Measurements from ENCODE around the gene GRIN2A.
A peak's percentile ranks its signal among the peaks of the same experiment; 100 is the strongest.

Gene GRIN2A

DNA sequence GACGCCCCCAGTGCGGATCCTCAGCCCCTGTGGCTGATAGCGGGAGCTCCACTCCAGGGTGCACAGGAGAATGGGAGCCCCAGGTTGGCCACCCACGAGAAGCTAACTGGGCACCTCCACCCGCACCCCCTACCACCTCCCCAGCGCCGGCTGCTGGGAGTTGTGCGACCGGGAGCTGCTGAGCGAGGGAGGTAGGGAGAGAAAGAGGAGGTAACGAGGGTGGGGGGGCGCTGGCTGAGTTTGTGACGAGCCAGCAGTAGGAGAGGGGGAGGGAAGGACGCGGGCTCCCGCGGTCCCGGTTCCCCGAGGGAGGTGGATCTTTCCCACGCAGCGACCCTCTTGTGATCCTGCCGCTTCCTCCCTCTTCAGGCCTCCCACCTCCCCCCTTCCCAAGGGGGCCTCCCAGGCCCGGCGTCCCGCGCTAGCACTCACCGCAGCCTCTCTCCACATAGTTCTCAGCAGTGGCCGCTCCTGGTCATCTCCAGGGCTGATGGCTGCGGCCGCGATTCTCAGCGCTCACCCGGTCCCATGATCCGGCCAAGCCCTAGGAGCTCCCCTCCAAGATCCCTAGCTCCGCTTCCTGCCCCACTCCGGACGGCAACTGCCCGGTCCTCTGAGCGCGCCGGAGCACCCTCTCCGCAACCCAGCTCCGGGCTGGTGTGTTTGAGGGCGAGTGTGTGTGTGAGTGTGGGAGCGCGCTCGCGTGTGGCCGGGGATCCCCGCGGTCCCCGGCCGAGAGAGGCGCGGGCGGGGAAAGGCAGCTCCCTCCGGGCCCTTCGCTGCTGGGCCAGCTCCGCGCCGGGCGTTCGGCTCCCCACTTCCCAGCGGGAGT, at the start of gene GRIN2A:
GRIN2A (minus strand) TSS at position 207 of the 832 bp plus-strand sequence. CDS start 2,017 bp downstream, outside the sequence.
- peak; percentile 48 for DNase-seq

DNA sequence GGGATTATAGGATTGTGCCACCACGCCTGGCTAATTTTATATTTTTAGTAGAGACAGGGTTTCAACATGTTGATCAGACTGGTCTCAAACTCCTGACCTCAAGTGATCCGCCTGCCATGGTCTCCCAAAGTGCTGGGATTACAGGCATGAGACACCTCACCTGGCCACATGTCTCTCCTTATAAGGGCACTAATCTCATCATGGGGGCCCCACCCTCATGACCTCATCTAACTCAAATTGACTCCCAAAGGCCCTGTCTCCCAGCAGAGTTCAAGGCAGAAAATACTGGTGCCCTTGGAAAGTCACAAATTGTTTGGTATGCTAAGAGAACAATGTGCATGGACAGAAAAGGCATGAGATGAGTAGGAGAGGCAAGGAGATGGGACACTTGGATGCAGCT, 49.3 kb upstream of the GRIN2A start:
- DNase-seq: no peak

DNA sequence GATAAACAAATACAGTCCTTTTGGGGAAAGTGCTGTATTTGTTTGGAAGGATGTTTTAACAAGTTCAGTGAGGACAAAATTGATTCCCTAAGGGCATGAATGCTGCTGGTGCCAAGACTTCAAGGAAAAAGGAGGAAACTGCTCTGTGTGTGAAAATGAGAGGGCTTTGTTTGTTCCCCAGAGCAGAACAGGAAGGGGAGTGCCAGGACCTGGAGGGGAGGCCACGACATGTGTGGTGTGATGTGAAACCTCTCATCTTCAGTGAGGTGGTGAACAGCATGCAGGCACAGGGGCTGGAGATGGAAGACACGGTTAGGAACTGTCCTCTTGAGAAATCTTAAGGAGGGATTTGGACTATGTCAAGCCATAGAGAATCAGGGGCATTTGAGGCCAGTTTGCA, 46.6 kb upstream of the GRIN2A start:
- DNase-seq: no peak

DNA sequence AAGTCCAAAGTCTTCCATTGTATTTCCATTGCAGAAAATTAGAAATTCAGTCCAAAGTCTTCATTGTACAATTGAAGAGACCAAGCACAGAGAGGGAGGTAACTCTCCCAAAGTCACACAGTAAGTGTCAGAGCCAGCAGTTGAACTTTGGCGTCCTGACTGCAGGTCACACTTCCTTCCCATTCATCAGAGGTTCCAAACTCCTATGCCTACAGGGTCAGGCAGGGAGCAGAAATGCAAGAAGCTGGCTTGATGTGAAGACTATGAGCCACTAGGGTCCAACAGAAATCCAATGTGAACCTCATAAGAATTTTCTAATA, 44.7 kb upstream of the GRIN2A start:
- no peak for DNase-seq

DNA sequence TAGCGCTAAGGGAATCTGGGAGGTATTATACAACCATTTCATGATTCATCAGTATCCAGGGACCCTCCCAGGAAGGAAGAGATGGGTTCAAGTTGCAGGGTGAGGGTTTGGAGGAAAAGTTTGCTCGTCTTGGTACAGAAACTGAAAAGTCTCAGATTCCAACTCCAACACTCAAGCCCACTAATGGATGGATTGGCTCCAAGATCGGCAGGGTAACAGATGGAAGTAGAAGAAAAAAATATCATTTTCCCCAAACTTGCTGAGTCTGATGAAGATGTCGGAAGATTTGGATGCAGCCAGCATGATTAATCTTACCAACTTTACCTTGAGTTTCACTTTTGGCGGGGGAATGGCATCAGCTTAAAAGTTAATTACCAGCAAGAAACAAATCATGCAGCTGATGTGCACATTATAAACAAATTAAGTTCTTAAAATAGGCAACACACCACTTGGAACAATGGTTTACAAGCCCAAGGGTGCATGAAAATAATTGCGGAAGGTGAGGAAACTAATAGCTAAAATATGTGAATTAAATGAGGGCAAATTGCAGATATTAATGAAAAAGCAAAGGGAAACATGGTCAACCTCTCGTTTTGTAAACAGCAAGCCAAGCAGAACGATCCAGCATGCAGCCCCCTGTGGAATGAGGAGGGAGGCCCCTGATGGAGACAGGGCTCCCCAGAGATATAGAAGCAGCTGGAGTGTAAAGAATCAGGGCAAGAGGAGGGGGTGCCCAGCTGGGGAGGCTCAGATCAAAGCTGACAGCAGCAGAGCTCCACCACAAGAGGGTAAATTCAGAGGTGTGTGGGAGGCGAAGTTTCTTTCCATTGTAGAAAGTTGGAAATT, 44.1 kb upstream of the GRIN2A start:
- DNase-seq: no peak

DNA sequence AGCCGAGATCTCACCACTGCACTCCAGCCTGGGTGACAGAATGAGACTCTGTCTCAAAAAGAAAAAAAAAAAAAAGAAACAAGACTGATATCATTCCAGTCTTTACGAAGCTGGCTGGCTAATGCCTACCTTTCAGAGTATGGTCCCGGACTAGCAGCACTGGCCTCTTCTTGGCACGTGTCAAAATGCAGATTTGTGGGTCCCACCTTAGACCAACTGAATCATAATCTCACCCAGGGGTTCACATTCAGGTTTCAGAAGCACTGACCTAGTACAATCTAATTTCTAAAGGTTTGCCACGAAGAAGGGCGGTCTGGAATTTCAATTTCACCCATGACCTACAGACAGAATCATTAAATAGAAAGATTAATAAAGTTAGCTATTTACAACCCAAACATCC, 43.4 kb upstream of the GRIN2A start:
- no peak for DNase-seq

DNA sequence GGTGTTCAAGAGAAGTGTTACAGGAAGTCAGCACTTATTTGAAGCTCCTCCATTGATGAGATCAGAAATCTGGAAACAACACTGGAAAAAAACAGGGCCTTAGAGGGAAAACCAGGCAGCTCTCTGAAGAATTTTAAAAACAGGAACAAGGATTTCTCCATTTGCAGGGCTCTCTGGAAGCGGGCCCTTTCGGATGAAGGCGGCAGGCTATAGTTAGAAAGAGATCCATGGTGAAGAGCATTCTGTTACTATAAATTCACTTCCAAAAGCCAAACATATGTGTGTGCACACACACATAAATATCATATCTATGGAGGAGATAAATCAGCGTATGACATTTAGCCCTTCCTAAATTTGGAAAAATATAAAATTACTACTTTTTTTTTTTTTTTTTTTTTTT, 42.6 kb upstream of the GRIN2A start:
- DNase-seq: no peak

DNA sequence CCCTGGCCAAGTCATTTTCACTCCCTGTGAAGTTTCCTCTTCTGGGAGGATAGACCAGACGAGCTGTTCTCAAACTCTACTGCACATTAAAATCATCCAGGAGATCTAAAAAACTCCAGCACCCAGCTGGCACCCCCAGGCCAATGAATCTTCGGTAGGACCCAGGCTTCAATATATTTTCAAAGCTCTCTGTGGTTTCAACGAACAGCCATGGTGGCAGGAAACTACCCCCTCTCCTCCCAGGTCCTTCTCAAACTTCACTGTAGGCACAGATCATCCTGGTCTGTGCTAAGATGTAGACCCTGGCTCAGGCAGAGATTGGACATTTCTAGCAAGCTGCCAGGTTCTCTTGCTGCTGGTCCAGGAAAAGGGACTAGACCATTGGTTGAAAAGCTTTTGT, 38.7 kb upstream of the GRIN2A start:
- DNase-seq: no peak

DNA sequence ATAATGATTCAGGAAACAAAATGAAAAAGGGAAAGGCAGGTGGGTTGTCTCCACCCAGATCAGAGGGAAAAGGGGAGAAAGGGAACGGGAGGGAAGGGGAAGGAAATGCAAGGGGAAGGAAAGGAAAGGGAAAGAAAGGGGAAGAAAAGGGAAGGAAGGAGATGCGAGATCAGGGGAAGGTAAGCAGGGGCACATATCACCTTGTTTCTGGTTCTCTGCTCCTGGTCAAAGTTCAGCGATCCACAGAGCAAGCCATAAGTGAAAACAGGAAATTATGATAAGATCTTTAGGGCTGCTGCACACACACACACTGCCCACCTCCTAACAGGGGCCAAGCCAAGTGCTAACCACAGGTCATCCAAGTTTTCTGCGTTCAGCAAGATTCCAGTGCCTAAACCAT, 37.5 kb upstream of the GRIN2A start:
- DNase-seq: no peak

DNA sequence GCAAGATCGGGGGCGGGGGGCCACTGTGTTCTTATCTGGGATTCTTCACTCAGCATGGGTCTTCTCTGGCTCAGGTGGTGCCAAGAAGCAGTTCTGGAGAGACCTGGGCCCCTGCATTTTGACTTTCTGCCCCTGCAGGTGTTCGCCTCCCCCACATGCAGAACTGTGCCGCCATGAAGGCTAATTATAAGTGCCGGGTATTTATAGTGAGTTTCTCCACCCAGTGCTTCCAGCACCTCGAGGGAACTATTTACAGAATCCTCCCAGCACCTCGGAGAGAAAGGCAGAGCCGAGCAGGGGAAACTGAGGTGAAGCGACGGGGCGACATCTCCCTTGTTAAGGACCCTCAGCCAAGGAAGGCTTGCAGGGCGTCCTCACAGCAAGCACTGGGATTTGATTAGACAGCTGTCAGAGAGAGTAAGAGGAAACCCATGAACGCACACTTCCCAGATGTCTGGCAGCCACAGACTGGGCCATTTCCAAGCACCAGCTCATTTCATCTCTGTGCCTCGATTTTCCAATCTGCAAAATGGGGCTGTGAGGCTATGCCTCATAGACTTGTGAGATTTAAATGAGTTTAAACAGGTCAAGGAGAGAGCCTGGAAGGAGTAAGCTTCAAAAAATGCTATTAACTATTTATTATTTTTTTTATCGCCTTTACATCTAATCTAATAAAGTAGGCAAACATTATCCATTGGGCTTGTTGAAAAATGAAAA, 36.4 kb upstream of the GRIN2A start:
- no peak for DNase-seq

DNA sequence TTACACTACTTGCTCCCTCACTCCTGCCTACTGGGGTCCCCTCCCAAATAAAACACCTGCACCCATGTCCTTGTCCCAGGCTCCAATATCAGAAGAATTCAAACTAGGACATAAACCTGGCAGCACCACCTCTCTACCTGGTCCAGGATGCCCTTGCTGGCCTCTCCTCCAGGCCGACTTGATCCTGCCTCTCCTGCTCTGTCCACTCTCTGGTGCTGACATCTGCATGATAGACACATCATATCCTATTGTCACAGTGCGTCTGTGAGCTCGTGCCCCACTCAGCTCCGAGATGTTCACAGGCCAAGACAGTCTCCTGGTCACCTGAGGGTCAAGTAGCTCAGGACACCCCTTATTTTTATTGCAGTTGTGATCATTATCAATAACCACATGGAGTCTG, 31.5 kb upstream of the GRIN2A start:
- DNase-seq: no peak

DNA sequence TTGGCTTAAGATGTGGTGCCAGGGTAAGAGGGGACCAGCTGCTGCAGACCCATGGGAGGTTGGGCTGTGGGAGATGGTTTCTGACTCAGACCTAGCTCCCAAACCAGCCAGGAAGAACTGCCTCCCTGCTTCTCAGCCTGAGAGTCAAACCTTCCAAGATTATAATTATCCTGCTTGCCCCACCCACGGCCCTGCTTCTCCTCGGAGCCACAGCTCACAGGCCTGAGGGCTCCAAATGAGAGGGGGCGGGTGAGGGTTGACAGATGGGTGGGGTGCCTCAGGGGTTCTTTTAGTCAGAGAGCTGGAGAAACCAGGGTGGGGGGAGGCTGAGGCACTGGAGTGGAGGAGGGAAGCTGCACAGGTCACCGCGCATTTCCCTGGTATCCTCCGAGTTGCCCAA, 28.7 kb upstream of the GRIN2A start:
- no peak for DNase-seq

DNA sequence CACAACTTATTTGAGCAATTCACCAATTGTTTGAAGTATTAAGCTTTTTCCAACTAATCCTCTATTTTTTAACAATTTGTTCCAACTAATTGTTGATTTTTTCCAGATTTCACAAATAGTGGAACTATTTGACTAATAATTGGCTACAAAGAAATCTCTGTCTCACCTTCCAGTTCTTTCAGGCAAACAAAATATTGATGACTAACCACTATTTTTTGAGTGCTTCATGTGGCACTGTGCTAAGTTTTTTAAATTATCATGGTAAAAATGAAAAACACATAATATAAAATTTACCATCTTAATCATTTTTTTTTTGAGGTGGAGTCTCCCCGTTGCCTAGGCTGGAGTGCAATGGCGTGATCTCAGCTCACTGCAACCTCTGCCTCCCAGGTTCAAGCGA, 24.6 kb upstream of the GRIN2A start:
- DNase-seq: no peak

DNA sequence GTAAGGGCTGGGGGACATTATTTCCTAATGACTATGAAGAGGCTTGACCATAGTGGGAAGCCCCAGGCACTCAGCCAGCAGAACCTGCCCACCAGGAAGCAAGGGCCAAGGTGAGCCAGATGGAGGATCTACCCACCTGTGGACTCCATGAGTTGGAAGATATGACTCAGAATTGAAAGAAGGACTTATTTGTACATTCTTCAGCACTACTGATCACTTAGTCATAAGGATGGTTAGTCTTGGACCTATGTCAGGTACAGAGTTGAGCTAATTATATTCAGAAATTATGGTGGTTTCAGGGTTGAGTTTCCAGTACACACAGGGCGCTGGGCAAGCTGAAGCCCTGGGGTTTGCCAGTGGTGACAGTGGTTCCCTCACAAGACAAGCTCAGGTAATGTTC, 24.0 kb upstream of the GRIN2A start:
- no peak for DNase-seq

DNA sequence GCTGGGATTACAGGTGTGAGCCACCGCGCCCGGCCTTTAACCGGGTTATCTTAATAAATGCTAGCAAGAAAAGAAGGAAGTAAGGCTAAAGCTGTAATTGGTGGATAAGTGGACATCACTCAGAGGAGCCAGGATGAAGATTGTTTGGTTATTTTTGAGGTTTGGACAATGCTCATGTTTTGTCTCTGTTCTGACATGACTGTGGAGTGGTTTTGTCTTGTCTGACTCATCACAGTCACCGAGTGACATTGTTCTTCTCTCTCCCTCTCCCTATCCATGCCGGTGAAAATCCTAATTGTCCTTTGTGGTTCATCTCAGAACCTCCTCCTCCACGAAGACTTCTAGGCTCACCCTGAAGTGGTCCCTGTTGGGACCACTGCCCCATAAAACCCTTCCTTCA, 23.5 kb upstream of the GRIN2A start:
- DNase-seq: no peak

DNA sequence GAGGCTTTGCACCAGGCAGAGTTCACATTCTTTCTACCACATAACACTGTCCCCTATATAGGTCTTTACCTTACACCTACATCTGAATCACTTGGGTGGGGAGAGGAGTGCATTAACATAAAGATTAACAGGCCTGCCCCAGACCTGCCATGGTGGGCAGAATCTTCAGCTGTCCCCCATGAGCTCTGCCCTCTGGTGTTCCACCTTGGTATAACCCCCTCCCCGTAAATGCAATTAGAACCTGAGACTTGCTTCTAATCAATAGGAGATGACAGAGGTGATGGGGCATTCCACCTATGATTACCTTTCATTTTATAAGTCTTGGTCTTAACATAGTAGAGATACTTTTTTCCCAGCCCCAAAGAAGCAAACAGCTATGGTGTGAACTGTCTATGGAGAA, 20.4 kb upstream of the GRIN2A start:
- no peak for DNase-seq

DNA sequence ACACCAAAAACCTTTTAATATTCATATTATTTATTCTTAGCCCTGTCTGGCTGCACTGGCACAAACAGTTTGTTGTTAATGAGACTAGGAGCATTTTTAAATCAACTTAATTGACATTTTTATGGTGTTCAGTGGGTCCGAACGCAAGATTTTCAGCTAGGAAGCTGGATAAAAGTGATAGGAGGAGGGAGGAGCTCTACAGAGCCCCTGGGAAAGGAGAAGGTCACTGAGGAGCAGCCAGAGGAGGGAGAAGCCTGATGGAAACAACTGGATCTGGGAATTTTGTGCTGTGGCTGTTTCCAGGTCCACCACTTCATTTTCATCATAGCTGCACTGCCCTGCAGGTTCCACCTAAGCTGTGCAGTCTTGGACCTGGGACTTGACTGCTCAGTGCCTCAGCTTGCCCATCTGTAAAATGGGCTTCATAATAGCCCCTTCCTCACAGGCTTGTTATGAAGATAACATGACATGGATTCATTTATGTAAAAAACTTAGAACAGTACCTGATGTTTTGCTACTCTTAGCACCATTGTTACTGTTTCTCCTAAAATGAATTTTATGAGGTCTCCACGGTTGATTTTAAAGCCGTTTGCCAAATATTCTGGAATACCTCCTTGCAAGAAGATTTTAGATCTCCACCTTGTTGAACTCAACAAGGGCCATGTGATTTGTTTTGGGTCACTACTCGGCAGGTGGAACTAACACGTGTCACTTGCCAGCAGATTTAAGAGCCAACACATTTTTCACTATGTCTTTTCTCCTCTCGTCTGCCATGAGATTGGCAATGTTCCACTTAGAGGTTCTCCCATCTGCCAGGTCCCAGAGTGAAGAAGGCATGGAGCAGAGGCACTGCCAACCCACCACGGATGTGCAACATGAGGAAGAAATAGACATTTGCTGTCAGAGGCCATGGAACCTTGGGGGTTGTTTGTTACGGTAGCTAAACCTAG, 18.7 kb upstream of the GRIN2A start:
- no peak for DNase-seq

DNA sequence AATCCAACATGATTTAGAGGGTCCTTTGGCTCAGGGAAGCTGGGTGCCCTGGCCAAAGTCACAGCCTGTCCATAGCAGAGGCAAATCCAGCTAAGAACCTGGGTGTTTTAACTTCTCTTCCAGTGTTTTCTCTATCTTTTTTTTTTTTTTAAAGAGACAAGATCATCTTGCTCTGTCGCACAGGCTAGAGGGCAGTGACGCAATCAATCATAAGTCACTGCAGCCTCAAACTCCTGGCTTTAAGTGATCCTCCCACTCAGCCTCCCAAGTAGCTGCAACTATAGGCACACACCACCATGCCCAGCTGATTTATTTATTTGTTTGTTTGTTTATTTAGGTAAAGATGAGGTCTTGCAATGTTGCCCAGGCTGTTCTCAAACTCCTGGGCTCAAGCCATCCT, 14.8 kb upstream of the GRIN2A start:
- DNase-seq: no peak

DNA sequence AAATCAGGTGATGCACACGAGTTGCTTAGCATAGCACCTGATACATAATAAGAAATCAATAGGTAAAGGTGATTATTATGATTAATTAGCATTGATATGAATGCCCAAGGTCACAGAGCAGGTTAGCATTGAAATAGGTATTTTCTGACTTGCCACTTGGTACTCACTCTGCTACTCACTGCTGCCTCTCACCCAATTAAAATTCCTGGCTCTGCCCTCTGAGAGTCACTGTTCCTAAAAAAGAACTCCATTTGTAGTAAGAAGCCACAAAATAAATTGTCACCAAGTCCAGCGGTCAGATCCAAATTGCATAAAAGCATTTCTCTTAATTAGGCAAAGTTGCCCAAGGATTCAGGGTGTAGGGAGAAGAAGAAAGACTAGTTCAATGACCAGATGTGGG, 8.9 kb upstream of the GRIN2A start:
- no peak for DNase-seq

DNA sequence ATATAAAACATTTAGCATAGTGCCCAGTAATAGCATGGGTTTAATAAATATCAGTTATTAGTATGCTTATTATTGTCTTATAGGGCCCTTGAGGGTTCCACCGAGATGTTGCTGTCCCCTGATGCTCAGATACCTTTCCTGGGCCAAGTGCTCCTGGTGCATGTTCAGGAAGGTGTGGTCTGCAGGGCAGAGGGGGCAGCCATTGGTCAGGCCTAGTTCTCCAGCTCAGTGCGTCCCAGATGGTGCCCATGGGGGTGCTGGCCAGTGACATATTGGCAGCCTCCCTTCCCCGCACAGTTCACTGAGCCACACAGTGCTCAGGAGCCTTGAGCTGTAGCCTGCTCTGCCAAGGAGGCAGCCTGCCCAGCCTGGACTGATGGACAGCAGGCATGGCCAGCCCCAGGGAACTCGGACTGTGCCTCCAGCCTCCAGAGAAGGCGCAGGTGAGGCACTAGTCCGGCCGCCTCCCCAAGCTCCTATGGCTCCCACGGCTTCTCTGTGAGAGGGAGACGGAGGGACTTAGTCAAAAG, 7.7 kb upstream of the GRIN2A start:
- no peak for DNase-seq

DNA sequence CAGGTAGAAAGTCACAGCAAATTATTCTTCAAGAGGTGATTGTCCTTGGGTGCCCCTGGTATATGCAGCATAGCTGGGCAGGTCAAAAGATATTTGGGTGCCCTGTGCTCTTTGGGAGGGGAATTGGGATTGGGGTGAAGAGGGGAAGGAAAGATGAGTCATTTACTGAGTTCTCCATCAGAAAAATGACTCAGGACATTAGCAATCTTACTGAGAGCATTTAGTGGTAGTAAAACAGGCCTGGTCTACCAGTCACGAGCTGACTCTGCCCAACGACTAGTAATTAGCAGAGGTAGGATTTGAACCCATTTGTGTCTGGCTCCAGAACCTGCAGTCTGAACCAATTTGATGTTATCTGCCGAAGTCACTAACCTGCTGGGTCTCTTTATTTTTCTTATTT, 6.0 kb upstream of the GRIN2A start:
- no peak for DNase-seq
